Fibroblast of the aortic adventitia (primary cell): ENCODE results near the gene PRKG1. TPM values are rescaled to one million over a fixed set of nuclear protein-coding genes. Genes with fewer than 3 reads are reported as not detected.
A peak's percentile ranks its signal among the peaks of the same experiment; 100 is the strongest.

Experiments used
- DNase-seq: peaks from one replicate; pipeline ENCODE4 v3.0.0-alpha.2; 2010; ENCODE audit warnings: low read depth
- H3K4me3 ChIP-seq: 2 replicates; pipeline ENCODE4 v1.5.1; 2011; ENCODE audit warnings: low read depth, mild to moderate bottlenecking, control low read depth, low read length, moderate library complexity
- total RNA-seq: library from RNA; depleted of rRNA; stranded (reverse); fragments of >200 nt; gene quantifications from 2 replicates; pipeline ENCODE4 v1.2.3, GENCODE V29; 2012; ENCODE audit warnings: low replicate concordance
- TF ChIP-seq, protein P1 (sequence below): IDR thresholded peaks from 2 replicates; pipeline ENCODE4 v1.5.1; 2011; ENCODE audit warnings: mild to moderate bottlenecking, low read length, control low read depth, inconsistent platforms; ENCODE audit not compliant: insufficient read depth

PRKG1 gene
- total RNA-seq, 1 donor: 45.6 TPM

DNA sequence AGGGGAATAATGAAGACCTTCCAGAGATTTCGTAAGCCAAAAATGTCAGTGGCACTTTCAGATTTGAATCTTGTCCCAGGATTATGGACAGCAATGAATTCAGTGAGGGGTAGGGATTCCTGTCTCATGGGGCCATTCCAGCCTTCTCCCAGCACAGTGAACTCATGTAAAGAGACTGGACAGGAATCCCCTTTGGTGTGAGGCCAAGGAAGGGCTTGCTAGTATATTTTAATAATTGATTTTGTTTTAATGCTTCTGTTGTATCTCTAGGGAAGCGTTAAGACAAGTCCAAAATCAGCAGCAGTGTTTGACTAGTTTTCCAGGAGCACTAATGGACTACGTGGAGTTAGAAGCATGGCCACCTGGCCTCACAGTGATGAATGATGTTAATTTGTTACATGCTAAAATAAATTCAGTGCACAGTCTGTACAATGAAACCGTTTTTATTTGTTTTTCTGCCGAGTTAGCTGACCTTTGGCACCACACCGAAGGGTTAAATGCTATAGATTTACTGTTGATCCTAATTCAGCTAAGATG lies 1025.8 kb downstream of the PRKG1 start:
- no peak overlapping the region for H3K4me3 ChIP-seq
- TF ChIP-seq, protein P1, sequence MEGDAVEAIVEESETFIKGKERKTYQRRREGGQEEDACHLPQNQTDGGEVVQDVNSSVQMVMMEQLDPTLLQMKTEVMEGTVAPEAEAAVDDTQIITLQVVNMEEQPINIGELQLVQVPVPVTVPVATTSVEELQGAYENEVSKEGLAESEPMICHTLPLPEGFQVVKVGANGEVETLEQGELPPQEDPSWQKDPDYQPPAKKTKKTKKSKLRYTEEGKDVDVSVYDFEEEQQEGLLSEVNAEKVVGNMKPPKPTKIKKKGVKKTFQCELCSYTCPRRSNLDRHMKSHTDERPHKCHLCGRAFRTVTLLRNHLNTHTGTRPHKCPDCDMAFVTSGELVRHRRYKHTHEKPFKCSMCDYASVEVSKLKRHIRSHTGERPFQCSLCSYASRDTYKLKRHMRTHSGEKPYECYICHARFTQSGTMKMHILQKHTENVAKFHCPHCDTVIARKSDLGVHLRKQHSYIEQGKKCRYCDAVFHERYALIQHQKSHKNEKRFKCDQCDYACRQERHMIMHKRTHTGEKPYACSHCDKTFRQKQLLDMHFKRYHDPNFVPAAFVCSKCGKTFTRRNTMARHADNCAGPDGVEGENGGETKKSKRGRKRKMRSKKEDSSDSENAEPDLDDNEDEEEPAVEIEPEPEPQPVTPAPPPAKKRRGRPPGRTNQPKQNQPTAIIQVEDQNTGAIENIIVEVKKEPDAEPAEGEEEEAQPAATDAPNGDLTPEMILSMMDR: no peak

DNA sequence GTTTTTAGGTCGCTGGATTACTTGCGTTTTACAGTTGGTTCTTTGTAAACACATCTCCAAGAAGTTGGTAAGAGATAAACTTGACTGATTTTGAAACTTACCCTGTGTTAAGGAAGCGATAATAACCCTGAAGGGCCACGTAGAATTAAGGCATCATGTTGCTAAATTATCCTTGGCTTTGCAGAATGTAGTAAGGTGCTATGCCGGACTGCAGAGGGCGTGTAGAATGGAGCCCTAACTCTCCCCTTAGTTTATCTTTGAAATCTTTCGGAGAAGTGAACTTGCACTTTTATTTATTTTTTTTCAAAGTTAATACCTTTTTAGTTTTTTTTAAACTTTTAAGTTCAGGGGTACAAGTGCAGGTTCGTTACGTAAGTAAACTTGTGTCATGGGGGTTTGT lies 1031.0 kb downstream of the PRKG1 start:
- no peak overlapping the region for H3K4me3 ChIP-seq
- no peak for DNase-seq
- TF ChIP-seq, protein P1: no peak

More for the DNA sequence above, 1025.8 kb downstream of the PRKG1 start:
- no peak for DNase-seq

DNA sequence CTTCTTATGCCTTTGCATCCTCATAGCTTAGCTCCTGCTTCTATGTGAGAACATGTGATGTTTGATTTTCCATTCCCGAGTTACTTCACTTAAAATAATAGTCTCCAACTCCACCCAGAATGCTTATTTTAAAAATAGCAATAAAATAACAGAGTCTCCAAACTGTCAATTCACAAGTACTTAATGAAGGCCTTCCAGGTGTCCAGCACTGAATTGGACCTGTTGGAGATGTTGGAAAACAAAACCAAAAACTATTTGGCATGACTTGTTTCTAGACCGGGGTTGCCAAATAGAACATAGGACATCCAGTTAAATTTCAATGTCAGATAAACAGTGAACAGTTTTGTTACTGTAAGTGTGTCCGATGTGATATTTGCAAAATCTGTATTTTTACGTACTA lies 1031.7 kb downstream of the PRKG1 start:
- TF ChIP-seq, protein P1: no peak
- no peak for DNase-seq
- no peak overlapping the region for H3K4me3 ChIP-seq

DNA sequence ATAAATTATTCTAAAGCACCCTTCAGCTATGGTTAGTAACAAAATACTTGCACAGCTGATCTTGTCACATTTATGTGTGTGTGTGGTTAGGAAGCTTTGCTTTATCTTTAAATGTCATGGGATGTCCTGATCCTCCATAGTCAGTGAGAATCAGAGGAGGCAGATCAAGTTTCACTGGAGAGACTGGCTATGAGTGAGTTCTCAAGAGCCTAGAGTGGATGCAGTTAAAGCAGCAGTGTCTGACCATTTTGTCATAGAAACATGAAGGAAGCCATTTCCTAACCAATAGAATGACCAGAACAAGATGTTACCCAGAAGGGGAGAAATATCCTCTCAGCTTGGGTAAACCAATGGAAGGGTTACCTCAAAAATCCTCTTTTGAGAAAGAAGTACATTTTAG lies 1032.6 kb downstream of the PRKG1 start:
- TF ChIP-seq, protein P1: no peak
- no peak for DNase-seq
- H3K4me3 ChIP-seq: no peak overlapping the region

DNA sequence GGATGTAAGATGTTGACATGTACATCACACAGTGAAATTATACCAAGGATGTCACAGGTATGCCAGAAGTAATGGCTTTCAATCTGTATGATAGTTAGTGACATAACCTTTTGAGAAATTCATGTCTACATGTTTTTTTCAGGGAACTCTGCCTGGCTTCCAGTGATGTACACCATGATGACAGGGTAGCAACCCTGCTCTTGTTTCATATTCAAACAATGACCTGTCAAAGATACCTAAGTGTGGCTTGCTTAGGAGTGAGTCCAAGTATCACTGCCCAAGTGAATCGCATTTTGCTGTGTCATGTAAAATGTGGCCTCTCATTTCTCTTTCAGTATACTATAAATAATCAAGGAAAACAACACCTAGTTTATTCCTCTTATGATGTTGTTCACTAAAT lies 1033.9 kb downstream of the PRKG1 start:
- peak; percentile 11 for DNase-seq
- TF ChIP-seq, protein P1: no peak
- no peak overlapping the region for H3K4me3 ChIP-seq

DNA sequence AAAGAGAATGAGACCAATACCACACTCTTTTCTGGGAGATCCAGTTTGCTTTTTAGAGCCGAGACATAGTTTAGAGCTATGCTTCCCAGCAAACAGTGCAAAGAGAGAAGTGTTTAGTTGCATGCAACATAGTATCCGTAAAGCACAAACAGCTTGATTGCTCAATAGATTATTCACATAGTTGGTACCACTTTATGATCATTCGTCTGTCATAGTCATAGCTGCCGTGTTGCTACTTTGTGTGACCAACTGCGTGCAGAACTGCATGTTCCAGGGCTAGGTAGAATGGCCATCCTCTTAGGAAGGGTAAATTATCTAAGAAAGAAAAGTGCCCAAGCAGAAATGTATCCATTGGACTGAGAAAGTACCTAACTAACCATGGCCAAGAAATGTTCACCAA lies 1036.3 kb downstream of the PRKG1 start:
- no peak for DNase-seq
- H3K4me3 ChIP-seq: no peak overlapping the region
- TF ChIP-seq, protein P1: no peak
